Heart left ventricle (tissue), 13 donors: Measurements from ENCODE around the gene IMMP2L.

Experiments
- POLR2A ChIP-seq, 2 donors: fragments of 450-650 bp; IDR thresholded peaks; one replicate each; pipeline ENCODE4 v1.6.1; 2017; ENCODE audit warnings: antibody characterized with exemption in 2 of 2, mild to moderate bottlenecking in 2 of 2, moderate library complexity in 2 of 2
- TF ChIP-seq, protein P1 (sequence below), 12 donors: fragments of 200-600 bp; sonication (generic) in 4 of 12; IDR thresholded peaks; one replicate each; pipeline versions ENCODE4 v1.5.0 to v1.8.0; 2018 to 2022; ENCODE audit warnings: antibody characterized with exemption in 12 of 12, mild to moderate bottlenecking in 5 of 12
- donor health status: ischemic (EF 13 %, LVEDD 7.1; RV severe dilation, severe dysfunction).
- donor health status: DM: no; HTN: yes; CAD: no.
- donor health status: DM: no; HTN: no; CAD: no.
- donor health status: ischemic (EF 25% LVEDD 6.9; RV normal size, moderate dysfunction).
- donor health status: ischemic (EF 25% LVEDD 5.7; RV mildly dilated, moderate dysfunction).
- donor health status: ischemic (EF 35%, LVEDD 5.7; RV mildly dilated, moderate dysfunction).
- donor health status: nonischemic (EF 11% LVEDD 7.7; RV severe dilation, severe dysfunction).
- donor health status: DM: yes; HTN: yes; CAD: no.
- donor health status: PGD.
- donor health status: ischemic (EF 29% LVEDD 5.4; RV normal size, mild dysfunction).
- donor health status: nonischemic (EF 23%, LVEDD 6.1; RV moderate dilation, normal function).

DNA sequence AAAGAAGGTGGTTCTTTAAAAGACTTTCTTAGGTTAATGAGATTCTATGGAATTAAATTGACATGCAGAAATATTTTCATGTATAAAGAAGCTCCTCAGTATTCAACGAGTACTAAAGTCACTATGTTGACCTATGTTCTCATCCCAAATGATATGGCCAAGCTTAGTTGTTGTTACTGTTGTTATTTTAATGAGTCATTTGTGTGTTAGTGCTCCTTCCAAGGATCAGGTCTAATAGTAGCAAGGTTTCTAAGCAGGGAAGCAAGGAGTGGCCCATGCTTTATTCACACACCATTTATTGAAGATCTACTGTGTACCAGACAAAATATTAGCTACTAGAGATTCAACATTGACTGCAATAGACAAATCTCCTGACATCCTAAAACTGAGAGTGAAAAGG is 429.5 kb downstream of the IMMP2L start:
- TF ChIP-seq, protein P1, sequence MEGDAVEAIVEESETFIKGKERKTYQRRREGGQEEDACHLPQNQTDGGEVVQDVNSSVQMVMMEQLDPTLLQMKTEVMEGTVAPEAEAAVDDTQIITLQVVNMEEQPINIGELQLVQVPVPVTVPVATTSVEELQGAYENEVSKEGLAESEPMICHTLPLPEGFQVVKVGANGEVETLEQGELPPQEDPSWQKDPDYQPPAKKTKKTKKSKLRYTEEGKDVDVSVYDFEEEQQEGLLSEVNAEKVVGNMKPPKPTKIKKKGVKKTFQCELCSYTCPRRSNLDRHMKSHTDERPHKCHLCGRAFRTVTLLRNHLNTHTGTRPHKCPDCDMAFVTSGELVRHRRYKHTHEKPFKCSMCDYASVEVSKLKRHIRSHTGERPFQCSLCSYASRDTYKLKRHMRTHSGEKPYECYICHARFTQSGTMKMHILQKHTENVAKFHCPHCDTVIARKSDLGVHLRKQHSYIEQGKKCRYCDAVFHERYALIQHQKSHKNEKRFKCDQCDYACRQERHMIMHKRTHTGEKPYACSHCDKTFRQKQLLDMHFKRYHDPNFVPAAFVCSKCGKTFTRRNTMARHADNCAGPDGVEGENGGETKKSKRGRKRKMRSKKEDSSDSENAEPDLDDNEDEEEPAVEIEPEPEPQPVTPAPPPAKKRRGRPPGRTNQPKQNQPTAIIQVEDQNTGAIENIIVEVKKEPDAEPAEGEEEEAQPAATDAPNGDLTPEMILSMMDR (IDR thresholded peaks at IDR 0.05), result no peak
- no peak for TF ChIP-seq POLR2A (IDR thresholded peaks at IDR 0.05)
